NB4 (cell line): ENCODE measurements around the gene FBXL20.

ENCODE experiments used
- POLR2A ChIP-seq: IDR thresholded peaks from 2 replicates; pipeline ENCODE4 v1.6.1; 2011; ENCODE audit warnings: mild to moderate bottlenecking; ENCODE audit not compliant: insufficient read length; ENCODE audit errors: extremely low read depth
- TF ChIP-seq, protein P1 (sequence below): IDR thresholded peaks from one replicate; pipeline ENCODE4 v1.5.1; 2012; ENCODE audit warnings: low read depth, low read length
- TF ChIP-seq, protein P2 (sequence below): IDR thresholded peaks from 2 replicates; pipeline ENCODE4 v1.6.1; 2011; ENCODE audit warnings: low read depth, low read length

DNA sequence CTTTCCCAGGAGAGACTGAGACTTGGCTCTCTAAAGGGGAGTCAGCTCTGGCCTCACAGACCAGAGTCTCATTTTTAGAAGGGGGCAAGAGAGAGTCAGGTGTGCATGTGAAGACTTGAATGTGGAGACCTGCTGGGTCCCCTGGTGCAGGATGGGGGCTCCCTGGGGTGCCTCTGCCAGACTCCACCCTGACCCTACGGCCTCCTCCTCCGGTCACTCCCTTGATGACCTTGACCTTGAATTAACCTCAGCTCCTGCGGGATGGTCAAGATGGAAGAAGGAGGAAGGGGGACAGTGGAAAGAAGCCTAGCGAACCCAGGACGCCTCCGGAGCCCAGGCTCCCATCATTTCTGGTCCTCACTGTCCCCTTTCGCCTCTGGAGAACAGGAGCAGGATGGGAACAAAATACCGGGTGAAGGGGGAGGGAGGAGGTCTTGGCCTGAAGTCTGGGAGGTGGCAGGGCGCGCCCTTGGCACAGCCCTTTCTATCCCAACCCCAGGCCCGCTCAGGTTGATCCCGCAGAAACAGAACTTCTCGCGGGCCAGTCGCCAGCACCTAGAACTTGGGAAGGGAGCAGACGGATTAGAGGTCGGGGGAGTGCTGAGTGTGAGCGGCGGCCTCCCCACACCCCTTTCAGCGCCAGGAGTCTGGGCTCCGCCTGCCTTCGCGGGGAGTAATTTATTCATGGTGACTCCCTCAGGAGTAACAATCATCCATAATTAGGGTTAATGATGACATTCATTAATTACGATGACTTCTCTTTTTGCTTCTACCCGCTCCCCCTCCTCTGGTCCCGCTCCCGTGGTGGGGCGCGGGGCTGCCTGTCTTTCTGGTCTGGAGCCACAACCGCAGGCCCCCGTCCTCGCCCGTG, 177.3 kb downstream of the FBXL20 start:
- TF ChIP-seq, protein P1, sequence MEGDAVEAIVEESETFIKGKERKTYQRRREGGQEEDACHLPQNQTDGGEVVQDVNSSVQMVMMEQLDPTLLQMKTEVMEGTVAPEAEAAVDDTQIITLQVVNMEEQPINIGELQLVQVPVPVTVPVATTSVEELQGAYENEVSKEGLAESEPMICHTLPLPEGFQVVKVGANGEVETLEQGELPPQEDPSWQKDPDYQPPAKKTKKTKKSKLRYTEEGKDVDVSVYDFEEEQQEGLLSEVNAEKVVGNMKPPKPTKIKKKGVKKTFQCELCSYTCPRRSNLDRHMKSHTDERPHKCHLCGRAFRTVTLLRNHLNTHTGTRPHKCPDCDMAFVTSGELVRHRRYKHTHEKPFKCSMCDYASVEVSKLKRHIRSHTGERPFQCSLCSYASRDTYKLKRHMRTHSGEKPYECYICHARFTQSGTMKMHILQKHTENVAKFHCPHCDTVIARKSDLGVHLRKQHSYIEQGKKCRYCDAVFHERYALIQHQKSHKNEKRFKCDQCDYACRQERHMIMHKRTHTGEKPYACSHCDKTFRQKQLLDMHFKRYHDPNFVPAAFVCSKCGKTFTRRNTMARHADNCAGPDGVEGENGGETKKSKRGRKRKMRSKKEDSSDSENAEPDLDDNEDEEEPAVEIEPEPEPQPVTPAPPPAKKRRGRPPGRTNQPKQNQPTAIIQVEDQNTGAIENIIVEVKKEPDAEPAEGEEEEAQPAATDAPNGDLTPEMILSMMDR, result no peak
- TF ChIP-seq, protein P2, sequence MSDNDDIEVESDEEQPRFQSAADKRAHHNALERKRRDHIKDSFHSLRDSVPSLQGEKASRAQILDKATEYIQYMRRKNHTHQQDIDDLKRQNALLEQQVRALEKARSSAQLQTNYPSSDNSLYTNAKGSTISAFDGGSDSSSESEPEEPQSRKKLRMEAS, result no peak
- TF ChIP-seq POLR2A, result no peak
